HG03469 (cell line): ENCODE measurements around the gene TRPM3.

Source experiments
- ATAC-seq: cut with Tn5 transposase; IDR thresholded peaks from one replicate; pipeline ENCODE4 v1.9.1; 2021; ENCODE audit warnings: mild to moderate bottlenecking, moderate library complexity, moderate number of reproducible peaks; ENCODE audit not compliant: unreplicated experiment

Gene TRPM3

DNA sequence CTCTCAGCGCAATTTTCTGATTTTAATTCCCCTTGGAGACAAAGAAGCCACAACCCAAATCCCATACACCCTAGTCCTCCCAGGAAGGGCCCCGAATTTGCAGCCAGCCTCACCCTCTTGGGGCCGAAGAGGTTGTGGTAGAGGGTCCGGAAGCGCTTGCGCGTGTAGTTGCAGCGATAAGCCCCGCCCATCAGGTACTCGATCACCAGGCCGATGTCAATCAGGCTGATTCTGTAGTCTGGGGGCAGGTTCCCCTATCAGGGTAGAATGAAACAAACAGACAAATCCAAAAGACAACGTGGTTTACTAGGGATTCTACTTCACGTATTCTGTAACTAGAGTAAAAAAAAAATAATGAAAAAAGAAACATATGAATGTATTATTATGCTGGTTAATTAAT, 496.3 kb downstream of the TRPM3 start:
- ATAC-seq = no peak

DNA sequence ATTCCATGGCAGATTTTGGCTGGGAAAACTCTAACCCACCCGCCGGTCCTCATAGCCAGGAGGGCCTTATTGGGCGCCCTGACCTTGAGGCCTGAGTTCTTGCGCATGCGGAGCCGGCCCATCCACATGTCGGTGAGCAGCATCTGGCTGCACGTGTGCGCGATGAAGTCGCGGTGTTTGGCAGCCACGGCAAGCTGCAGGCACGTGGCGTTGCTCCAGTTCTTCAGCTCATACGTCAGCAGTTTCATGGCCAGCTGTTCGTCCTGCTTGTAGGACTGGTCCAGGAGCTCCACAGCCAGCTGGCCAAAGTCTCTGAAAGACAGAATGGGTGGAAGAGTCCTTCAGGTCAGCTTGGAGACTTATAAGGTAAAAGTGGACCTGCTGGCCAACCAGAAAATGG, 502.6 kb downstream of the TRPM3 start:
- no peak for ATAC-seq

DNA sequence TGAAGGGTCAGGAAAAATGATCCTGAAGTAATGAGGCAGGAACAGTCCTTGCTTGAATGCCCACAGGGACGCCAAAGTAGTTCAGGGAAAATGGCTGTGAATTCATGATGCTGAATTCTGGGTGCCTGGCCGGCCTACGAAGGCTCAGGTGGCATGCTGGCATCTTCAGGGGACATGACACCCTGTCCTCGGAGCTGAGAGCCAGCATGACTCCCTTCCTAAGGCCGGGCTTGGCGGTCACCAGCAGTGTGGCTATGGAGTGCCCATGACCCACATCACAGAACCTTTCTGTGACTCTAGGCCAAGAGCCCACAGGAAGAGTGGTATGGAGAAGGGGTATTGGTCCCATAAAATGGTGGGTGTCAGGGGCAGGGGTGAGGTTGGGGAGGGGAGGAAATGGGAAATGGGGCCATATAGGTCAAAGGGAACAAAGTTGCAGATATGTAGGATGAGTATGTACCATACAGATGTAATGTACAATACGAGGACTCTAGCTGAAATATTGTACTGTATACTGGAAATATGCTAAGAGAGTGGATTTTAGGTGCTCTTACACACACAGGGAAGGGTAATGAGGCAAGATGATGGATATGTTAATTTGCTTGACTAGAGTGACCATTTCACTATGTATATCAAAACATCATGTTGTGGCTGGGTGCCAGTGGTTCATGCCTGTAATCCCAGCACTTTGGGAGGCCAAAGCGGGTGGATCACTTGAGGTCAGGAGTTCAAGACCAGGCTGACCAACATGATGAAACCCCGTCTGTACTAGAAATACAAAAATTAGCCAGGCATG, 504.2 kb downstream of the TRPM3 start:
- no peak for ATAC-seq

DNA sequence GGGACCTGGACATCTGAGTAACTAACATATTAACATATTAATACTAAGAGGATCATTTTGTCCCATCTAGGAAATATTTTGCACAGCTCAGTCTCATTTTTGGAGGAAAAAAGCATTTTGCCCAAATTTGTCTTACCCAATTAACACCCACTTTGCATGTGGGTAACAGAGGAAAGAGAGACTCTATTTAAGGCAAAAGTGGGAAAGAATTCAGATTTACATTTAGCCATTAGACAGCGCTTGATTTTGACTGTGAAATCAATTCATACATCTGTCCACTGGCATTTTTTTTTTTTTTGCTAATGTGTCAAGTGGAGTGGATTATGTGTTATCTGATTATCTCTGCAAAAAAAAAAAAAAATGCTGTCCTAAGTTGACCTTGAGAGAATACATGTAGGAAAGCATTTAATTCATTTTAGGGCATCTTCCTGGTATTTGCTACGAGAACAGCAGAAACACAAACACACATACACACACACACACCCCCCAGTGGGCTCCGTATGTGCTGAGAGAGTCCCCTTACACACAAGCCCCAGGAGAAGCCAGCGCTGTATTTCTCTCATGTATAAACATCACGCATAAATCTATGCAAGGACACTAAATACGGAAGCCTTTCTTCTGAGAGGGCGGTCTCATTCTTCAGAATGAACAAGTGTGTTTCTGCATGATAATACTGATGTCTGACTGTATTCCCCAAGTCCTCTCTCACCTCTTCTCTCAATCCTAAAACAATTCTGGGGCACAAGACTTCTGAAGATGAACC, 505.0 kb downstream of the TRPM3 start:
- no peak for ATAC-seq

DNA sequence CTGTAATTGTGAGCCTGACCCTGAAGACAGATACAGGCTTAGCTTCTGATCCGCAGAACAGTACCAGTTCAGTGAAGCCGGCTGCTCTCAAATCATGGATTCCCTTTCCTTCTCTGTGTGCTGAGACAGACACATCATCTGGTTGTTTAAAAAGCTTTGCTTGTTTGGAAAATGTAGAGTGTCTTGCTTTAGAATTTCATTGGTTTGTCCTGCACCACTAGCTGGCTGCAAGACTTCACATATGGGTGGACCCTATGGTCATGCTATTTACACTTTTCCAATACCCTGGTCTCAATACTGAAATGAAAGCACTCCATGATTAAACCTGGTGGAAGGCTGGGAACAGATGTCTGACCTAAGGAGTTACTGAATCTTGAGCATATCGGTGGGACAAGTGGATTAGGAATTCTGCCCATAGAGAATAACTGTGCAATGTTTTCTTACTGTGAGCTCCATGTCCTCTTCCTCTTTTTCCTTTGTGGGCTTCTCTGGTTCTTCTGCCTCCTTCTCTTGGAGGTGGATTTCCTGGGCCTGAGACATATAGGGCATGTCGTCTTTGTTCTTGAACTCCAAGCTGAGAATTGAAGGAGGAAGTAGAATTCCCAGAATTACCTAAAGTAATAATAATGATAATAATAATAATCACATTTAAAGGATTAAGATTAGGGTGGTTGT, 505.8 kb downstream of the TRPM3 start:
- no peak for ATAC-seq

DNA sequence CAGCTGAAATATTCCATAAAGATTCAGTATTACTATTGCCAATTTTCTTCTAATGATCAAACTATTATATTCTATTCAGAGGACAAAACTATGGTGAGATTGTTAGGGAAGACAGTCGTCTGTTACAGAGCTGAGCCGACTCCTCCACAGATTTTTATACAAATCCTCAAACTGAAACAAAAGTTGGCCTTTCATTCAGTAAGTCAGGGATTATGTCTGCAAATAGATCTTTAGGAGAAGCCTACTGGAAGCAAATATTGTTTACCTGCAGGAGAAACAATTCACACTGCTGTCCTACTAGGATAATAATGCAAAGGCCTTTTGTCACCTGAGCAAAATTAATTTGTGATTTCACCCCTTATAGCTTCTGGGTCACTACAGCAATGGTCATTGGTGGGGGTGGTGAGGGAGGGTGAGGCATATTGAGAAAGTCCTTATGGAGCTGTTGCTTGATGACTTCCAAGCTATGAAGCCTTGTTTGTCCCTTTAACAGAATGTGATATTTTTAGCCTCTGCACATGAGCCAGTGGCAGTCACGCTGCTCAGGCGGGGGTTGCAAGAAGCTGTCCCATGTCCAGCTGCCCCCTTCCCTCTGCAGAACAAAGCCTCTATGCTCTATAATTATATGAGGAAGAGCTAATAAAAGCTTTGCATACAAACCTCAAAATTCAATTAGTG, 506.5 kb downstream of the TRPM3 start:
- ATAC-seq = no peak

DNA sequence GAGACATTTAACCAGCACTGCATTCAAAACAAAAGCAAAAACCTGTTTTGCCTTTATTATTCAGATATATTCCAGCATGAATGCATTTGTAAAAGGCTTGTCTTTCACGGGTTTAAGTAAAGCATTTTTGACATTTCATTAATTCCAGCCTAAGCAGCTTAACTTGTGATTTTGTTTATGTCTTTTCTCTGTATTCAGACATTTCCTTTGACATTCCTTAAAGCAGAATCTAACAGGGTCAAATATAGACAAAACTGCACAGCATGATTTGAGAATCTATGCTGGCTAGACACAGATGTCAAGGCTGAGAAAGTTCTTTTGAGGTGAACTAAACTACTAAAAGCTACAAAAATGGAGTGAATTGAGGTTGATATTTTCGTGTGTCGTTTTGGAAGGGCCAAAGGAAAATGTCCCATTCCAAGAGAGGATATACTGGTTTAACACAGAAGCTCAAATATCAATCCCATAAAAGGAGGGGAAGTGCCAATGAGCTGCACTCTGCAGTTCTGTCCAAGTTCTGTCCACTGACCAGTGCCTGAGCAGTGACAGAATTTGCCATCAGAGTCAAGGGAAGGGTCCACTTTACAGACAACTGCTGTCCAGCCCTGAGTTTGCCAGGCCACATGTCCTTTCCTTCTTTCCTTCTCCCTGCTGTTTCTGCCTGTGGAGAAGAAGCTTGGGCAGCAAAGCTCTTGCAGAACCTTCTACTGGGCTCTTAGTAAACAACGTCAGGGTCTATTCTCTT, 508.2 kb downstream of the TRPM3 start:
- no peak for ATAC-seq

DNA sequence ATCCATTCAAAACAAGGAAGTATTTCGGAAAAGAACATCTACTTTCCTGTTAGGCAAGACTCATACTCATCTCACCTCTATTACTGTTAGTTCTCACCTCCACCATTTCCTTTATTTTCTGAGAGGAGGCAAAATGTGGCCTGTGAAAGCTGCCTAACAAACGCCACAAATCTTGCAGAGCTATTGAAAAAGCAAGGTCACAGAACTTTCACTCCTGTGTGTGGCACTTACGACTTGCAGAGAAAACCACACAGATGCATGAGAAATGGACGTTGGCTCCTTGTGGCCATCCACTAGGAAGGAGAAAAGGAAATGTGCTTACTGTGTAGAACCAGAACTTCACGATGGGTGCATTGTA, 511.2 kb downstream of the TRPM3 start:
- ATAC-seq = no peak

DNA sequence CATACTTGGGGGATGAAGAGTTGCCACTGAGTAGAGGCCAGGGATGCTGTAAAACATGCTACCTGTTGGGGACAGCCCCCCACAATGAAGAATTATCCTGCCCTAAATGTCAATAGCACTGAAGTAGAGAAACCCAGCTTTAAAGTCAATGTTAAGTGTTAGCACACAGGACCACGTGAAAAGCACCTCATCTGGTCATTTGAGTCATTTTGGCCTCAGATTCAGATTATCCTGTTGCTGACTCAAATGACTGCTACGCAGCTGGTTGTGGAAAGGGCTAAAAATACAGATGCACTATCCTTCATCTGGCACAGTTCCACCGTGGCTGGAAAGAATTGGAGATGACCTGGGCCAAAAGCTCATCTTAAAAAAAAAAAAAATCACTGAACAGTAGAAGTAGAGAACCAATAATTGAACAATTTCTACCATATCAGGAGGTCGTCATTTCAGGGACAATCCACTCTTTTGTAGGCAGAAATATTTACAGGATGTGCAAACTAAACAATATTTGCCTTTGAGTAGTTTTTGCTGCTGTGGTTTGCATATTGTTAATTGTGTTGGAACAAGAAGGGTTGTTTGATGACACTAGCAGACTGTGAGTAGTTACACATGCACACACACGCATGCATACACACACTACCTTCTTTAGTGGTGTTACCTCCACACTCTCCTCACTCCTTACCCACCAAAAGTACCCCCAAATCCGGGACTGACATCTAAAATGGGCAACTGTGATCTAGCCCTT, 511.7 kb downstream of the TRPM3 start:
- ATAC-seq = no peak

DNA sequence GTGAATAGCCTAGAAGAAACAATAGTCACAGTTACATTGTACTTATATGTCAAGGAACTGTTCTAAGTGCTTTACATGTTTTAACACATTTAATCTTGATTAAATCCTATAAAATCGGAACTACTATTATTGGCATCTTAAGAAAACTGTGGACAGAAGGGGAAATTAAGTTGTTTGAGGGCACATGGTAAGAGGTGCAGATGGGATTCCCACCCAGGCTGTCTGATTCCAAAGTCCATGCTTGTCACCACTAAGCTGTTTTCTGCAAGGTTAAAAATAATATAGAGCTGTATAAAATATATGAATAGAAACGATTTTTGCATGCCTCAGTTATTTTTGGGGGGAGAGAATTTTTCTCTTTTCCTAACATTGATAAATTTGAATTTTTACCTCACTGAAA, 512.4 kb downstream of the TRPM3 start:
- no peak for ATAC-seq

DNA sequence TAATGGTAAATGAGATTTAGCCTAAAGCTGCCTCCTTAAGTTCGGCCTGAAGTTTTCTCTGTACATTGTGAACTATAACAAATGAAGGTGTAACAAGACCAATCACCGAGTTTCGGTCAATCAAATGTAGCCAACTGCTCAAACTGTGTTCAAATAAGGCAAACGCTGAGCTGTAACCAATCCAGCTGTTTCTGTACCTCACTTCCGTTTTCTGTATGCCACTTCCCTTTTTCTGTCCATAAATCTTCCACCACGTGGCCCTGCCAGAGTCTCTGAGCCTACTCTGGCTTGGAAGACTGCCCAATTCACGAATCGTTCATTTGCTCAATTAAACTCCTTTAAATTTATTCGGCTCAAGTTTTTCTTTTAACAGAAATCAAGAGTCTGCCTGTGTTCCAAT, 513.5 kb downstream of the TRPM3 start:
- no peak for ATAC-seq

DNA sequence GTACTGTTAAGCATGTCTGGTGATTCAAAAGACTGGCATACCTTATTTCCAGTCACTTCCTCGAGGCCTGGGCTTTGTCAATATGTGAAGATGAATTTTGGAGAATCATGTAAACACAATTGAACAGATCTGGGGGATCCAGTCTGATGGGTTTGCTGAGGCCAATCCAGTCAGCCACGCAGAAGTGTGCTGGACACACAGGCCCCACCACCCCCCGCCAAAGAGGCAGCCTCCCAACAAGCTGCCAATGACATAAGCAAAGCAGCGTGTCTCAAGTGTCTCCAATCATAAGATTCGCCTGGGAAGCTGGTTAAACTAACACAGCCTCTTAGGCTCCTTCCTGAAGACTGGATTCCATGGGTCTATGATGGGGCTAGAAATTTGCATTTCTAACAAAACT, 514.1 kb downstream of the TRPM3 start:
- ATAC-seq = no peak

DNA sequence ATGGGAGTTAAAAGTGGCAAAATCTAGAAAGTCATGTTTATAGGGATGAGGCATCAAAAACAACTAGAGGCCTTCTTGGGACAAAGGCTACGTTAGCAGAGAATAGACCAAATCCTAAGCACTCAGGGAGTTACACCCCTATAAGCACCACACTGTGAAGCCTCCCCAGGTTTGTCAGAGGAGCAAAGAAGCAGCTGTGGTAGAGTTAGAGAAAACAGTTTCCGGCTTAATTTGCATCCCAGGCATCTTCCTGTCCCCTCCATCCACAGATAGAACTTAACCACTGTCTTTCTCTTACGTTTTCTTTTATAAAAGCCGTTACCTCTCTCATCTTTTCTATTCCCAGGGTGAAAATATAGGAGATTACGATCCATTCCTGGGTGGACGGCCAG, 518.4 kb downstream of the TRPM3 start:
- ATAC-seq = no peak

DNA sequence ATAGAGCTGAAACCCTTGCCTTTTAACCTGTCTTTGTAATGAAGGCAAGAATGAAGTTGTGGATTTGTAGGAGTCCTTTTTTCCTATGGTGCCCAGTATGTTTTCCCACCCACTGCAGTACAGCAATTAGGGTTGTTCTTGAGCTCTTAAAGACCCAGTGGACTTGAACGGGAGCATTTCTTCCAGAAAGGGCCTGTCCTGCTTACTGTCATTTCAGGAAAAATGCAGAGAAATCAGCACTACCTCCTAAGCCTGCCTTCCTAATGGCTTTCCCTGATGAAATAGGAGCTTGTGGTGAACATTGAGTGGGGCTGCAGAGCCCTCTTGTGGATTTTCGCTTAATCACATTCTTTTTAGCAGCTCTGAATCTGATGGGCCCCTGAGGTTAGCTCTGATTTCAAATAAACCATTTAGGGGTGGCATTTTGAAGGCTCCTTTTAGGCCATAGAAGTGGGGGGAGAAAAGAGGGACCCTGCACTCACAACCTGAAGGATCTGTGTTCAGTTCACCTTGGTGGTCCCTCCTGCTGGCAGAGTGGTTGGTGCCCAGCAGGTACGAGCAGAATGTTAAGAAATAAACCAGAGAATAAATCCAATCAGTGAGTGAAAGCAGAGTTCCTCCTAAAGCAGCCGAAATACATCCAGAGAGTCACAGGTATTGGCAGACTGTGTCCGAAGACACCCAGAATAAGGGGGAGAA, 519.0 kb downstream of the TRPM3 start:
- ATAC-seq = peak; percentile 83

DNA sequence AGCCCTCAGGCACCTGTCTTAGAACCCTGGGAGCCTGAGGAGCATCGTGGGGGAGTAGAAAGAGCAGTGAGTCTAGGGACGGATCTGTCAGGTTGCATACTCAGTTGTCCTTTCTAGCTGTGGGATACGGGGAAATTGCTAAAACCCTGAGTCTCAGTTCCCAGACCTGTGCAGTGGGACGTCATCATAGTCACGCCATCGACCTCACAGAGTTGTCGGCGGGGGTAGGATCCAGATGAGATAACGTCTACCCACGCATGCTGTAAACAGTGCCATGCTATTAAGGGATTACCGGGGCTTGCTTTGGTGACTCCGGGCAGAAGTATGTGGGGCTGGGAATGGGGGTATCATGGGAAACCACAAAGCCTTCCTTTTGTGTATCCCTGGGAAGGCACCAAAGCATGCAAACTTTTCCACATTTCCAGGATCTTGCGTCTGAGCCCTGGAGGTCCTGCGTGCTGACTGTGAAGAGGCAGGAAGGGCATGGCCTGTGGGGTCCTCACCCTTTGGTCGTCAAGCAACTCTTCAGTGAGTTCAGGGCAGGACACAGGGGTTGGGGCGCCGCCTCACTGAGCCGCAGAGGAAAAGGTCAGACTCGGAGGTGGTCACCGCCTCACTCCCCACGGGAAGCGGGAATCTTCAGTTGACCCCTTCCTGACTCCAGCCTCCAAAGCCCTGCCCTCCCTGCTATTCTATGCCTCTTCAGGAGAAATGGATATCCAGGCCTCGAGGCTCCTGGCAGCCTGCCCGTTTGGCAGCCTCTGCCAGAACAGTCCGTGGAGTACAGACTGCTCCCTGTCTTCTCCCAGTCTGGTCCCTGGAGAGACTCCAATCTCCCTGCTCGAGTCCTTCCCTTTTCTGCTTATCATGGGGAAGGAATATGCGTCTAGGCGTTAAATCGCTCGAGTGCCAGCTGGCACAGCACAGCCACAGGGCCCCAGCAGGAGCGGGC, 520.1 kb downstream of the TRPM3 start:
- ATAC-seq = no peak

DNA sequence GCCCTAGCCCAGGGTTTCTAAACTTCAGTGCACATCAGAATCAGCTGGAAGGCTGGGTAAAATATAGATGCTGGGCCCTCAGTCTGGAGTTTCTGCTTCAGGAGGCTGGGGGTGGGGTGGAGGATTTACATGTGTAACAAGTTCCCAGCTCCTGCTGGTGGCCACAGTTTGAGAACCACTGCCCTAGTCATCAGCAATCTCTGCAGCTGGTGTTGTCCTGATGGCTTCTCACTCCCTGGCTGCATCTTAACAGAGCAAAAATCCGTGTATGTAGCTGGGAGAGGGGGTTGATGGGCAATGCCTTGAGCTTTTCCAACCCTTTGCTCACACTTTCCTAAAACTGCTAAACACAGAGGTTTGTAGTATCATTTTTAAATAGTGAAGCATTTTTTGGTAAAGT, 520.9 kb downstream of the TRPM3 start:
- no peak for ATAC-seq

DNA sequence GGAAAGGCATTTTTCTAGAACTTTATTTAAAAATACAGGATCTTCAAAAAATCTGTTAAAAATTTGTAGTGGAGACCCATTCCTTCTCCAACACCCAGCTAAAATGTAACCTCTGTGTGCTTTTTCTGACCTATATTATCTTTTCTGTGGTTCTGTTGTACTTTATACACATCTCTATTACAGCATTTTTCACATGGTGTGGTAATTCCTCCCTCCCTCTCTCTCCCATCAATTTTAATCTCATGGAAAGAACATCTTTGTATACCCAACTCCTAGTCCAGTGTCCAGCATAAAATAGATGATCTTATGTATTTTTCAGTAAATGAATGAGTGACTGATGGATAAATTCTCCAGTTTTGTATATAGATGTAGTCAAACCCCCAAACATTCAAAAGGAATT, 523.5 kb downstream of the TRPM3 start:
- ATAC-seq = no peak

DNA sequence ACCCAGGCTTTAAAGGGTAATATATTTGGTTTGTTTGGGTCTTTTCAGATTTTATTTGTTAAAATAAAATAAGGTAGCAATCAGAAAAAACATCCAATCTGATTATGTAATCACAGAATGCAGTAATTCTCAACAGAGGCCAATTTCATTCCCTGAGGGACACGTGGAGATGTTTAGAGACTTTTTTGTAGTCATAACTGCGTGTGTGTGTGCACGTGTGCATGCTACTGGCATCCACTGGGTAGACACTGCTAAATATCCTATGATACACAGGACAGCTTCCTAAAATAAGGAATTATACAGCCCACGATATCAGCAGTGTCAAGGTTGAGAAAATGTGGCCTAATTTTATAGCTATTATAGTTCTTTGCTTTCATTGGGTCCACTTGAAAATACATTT, 526.2 kb downstream of the TRPM3 start:
- no peak for ATAC-seq
